Measurements from ENCODE around the gene ZRANB3. TPM values are rescaled to one million over a fixed set of nuclear protein-coding genes. Genes with fewer than 3 reads are reported as not detected.

Gene ZRANB3
- total RNA-seq, 6 donors from 2014 or later, result 1.00 to 4.0 (median 2.0) TPM

DNA sequence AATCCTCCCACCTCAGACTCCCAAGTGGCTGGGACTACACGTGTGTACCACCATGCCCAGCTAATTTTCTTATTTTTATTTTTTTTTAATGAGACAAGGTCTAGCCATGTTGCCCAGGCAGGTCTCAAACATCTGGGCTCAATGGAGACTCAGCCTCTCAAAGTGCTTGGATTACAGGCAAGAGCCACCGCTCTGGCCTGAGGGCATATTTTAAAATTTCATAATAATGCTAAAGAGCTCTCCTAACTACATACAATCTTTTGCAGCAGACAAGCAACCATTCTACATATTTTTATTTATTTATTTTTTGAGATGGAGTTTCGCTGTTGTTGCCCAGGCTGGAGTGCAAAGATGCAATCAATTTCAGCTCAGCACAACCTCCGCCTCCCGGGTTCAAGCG is 271.9 kb downstream of the ZRANB3 start:
- no peak overlapping the region for H3K4me3 ChIP-seq
- H3K36me3 ChIP-seq, result no peaks in the 10 kb centered on the region
- TF ChIP-seq, protein P1, sequence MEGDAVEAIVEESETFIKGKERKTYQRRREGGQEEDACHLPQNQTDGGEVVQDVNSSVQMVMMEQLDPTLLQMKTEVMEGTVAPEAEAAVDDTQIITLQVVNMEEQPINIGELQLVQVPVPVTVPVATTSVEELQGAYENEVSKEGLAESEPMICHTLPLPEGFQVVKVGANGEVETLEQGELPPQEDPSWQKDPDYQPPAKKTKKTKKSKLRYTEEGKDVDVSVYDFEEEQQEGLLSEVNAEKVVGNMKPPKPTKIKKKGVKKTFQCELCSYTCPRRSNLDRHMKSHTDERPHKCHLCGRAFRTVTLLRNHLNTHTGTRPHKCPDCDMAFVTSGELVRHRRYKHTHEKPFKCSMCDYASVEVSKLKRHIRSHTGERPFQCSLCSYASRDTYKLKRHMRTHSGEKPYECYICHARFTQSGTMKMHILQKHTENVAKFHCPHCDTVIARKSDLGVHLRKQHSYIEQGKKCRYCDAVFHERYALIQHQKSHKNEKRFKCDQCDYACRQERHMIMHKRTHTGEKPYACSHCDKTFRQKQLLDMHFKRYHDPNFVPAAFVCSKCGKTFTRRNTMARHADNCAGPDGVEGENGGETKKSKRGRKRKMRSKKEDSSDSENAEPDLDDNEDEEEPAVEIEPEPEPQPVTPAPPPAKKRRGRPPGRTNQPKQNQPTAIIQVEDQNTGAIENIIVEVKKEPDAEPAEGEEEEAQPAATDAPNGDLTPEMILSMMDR (IDR thresholded peaks at IDR 0.05), result no peak
- TF ChIP-seq POLR2AphosphoS5 (IDR thresholded peaks at IDR 0.05) (no peak), EP300 (IDR thresholded peaks at IDR 0.05) (no peak), POLR2A (IDR thresholded peaks at IDR 0.05) (no peak)
- H3K9me3 ChIP-seq, result no peaks in the 10 kb centered on the region
- H3K27me3 ChIP-seq, result no peaks in the 10 kb centered on the region
- H3K27ac ChIP-seq, result no peak overlapping the region
- no peaks in the 10 kb centered on the region for H3K4me1 ChIP-seq
- DNase-seq (no peak), ATAC-seq (ENCODE audit: low FRiP score in 2 of 2) (no peak)
- 89 to 96% methylated on average over 6 of the region's 6 CpGs for WGBS, 2 donors

DNA sequence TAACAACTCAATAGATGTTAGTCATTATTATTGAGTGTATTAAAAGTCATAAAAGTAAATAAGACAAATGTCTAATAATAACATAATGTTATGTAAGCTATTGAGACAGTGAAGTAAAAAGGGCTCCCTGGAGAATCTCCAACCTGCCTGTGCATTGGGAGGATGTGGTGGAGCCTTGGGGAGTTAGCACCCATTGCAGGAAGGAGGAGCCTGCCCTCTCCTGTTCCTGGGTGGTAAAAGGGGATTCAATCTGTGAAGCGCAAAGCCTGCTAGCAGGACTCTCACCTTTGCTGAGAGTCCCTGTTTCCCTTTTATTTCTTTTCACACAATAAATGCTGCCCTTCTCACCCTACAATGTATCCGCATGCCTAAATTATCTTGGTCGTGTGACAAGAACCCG is 272.8 kb downstream of the ZRANB3 start:
- H3K27me3 ChIP-seq, result no peaks in the 10 kb centered on the region
- DNase-seq (no peak), ATAC-seq (ENCODE audit: low FRiP score in 2 of 2) (no peak)
- TF ChIP-seq EP300 (IDR thresholded peaks at IDR 0.05), result no peak
- no peak for TF ChIP-seq POLR2AphosphoS5 (IDR thresholded peaks at IDR 0.05)
- TF ChIP-seq, protein P1 (IDR thresholded peaks at IDR 0.05), result no peak
- TF ChIP-seq POLR2A (IDR thresholded peaks at IDR 0.05), result no peak
- WGBS, 2 donors, result 94 to 97% methylated on average over 4 of the region's 4 CpGs
- no peaks in the 10 kb centered on the region for H3K36me3 ChIP-seq
- H3K9me3 ChIP-seq, result no peaks in the 10 kb centered on the region
- H3K27ac ChIP-seq, result no peak overlapping the region
- H3K4me1 ChIP-seq, result no peaks in the 10 kb centered on the region
- H3K4me3 ChIP-seq, result no peak overlapping the region

GRCh38 chr2:135257383-135258090 is 273.5 kb downstream of the ZRANB3 start:
- H3K36me3 ChIP-seq, result no peaks in the 10 kb centered on the region
- no peak for TF ChIP-seq POLR2AphosphoS5 (IDR thresholded peaks at IDR 0.05)
- TF ChIP-seq POLR2A (IDR thresholded peaks at IDR 0.05), result no peak
- no peak for TF ChIP-seq EP300 (IDR thresholded peaks at IDR 0.05)
- TF ChIP-seq, protein P1 (IDR thresholded peaks at IDR 0.05), result no peak
- no peak overlapping the region for H3K27ac ChIP-seq
- 89 to 100% methylated on average over 2 of the region's 2 CpGs for WGBS, 2 donors
- H3K27me3 ChIP-seq, result no peaks in the 10 kb centered on the region
- no peak for DNase-seq
- H3K9me3 ChIP-seq, result no peaks in the 10 kb centered on the region
- ATAC-seq (ENCODE audit: low FRiP score in 2 of 2), result no peak
- H3K4me3 ChIP-seq, result no peak overlapping the region
- H3K4me1 ChIP-seq, result no peaks in the 10 kb centered on the region

DNA sequence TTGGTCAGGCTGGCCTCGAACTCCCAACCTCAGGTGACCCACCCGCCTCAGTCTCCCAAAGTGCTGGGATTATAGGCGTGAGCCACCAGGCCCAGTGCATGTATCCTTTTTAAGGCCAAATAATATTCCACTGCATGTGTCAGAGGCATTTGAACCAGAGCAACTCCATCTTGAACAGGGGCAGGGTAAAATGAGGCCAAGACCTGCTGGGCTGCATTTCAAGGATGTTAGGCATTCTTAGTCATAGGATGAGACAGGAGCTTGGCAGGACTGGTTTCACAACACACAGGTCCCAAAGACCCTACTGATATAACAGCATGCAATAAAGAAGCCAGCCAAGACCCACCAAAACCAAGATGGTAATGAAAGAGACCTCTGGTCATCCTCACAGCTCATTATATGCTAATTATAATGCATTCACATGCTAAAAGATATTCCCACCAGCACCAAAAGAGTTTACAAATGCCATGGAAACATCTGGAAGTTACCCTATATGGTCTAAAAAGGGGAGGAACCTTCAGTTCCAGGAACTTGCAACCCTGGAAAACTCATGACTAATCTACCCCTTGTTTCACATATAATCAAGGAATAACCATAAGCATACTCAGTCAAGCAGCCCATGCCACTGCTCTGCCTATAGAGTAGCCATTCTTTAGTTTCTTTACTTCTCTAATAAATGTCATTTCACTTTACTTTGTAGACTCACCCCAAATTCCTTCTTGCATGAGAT is 274.3 kb downstream of the ZRANB3 start:
- Histone ChIP-seq H3K27me3 (no peaks in the 10 kb centered on the region), H3K27ac (no peak overlapping the region), H3K36me3 (no peaks in the 10 kb centered on the region), H3K4me3 (no peak overlapping the region), H3K4me1 (no peaks in the 10 kb centered on the region), H3K9me3 (no peaks in the 10 kb centered on the region)
- TF ChIP-seq POLR2A (IDR thresholded peaks at IDR 0.05) (no peak), EP300 (IDR thresholded peaks at IDR 0.05) (no peak), POLR2AphosphoS5 (IDR thresholded peaks at IDR 0.05) (no peak)
- TF ChIP-seq, protein P1 (IDR thresholded peaks at IDR 0.05), result no peak
- no peak for DNase-seq
- ATAC-seq (ENCODE audit: low FRiP score in 2 of 2), result no peak
- 96 to 100% methylated on average over 3 of the region's 3 CpGs for WGBS, 2 donors
